Transverse colon (tissue), 4 donors: ENCODE results near the gene DIP2B. TPM values are rescaled to one million over a fixed set of nuclear protein-coding genes. Genes with fewer than 3 reads are reported as not detected.

ENCODE experiments used
- DNase-seq: peaks from one replicate; pipeline ENCODE4 v3.0.0-alpha.2; 2019
- H3K27ac ChIP-seq, 4 donors: fragments of 200-600 bp; sonication (generic); 2 replicates each; pipeline ENCODE4 v1.5.1; 2016 to 2018; ENCODE audit warnings: inconsistent platforms in 4 of 4
- H3K27me3 ChIP-seq: fragments of 200-600 bp; sonication (generic); 2 replicates; pipeline ENCODE4 v1.5.1; 2017; ENCODE audit warnings: inconsistent platforms
- H3K36me3 ChIP-seq, 4 donors: fragments of 200-600 bp; sonication (generic); 2 replicates each; pipeline ENCODE4 v1.5.1; 2017 to 2019; ENCODE audit warnings: inconsistent platforms in 4 of 4
- H3K4me1 ChIP-seq, 4 donors: fragments of 200-600 bp; sonication (generic); 2 replicates each; pipeline ENCODE4 v1.5.1; 2017 to 2020; ENCODE audit warnings: inconsistent platforms in 4 of 4
- H3K4me3 ChIP-seq, 4 donors: fragments of 200-600 bp; sonication (generic); 1 replicate in 1 of 4; 2 replicates in 3 of 4; pipeline versions ENCODE4 v1.5.1 to v1.6.1; 2017 to 2019; ENCODE audit warnings: inconsistent platforms in 4 of 4
- H3K9me3 ChIP-seq, 2 donors: fragments of 200-600 bp; sonication (generic); 2 replicates each; pipeline ENCODE4 v1.5.1; 2017 to 2019; ENCODE audit warnings: inconsistent platforms in 2 of 2
- EP300 ChIP-seq: sonication (generic); formaldehyde crosslinking; IDR thresholded peaks from one replicate; pipeline ENCODE4 v1.6.1; 2017; ENCODE audit warnings: antibody characterized with exemption, low read depth
- POLR2A ChIP-seq: fragments of 450-650 bp; IDR thresholded peaks from one replicate; pipeline ENCODE4 v1.6.1; 2016; ENCODE audit warnings: antibody characterized with exemption, mild to moderate bottlenecking, moderate library complexity
- POLR2AphosphoS5 ChIP-seq, 3 donors: sonication (generic); formaldehyde crosslinking; IDR thresholded peaks; one replicate each; pipeline ENCODE4 v1.6.1; 2016; ENCODE audit warnings: antibody characterized with exemption in 3 of 3
- WGBS, 2 donors: methylation state at CpG; one replicate each; pipeline ENCODE4 v1.1.5; 2018; ENCODE audit warnings: low coverage in 1 of 2; 5-methylcytosine and 5-hydroxymethylcytosine counted together
- in situ Hi-C, 4 donors: fragments of 200-750 bp; cut with MboI; loops; one replicate each; pipeline versions ENCODE4 v1.15.0 to v1.15.1; 2017; ENCODE audit warnings: low sequenced_read_pairs in 3 of 4, low pct_ligation_motif_present in 1 of 4, low pct_unique_long_range_greater_than_20kb in 1 of 4
- intact Hi-C: fragments of 100-400 bp; cut with DNase I; formaldehyde crosslinking; loops from one replicate; pipeline ENCODE4 v1.15.1; 2023; ENCODE audit warnings: low total_unique reads
- total RNA-seq, 4 donors: library from RNA; depleted of rRNA; stranded (reverse); fragments of >200 nt; gene quantifications; one replicate each; pipeline ENCODE4 v1.1.0, GENCODE V29; 2016
- TF ChIP-seq, protein P1 (sequence below), 5 experiments: fragments of 200-600 bp in 3 of 5; fragments of 450-650 bp in 2 of 5; sonication (generic) in 3 of 5; IDR thresholded peaks; 1 replicate in 2 of 5; 2 replicates in 3 of 5; pipeline ENCODE4 v1.5.1; 2016 to 2017; ENCODE audit warnings: antibody characterized with exemption in 5 of 5, inconsistent platforms in 3 of 5, mild to moderate bottlenecking in 2 of 5, moderate library complexity in 1 of 5

Gene DIP2B
- total RNA-seq, 4 donors from 2014 or later = 40.0 to 129 (median 57.9) TPM

DNA sequence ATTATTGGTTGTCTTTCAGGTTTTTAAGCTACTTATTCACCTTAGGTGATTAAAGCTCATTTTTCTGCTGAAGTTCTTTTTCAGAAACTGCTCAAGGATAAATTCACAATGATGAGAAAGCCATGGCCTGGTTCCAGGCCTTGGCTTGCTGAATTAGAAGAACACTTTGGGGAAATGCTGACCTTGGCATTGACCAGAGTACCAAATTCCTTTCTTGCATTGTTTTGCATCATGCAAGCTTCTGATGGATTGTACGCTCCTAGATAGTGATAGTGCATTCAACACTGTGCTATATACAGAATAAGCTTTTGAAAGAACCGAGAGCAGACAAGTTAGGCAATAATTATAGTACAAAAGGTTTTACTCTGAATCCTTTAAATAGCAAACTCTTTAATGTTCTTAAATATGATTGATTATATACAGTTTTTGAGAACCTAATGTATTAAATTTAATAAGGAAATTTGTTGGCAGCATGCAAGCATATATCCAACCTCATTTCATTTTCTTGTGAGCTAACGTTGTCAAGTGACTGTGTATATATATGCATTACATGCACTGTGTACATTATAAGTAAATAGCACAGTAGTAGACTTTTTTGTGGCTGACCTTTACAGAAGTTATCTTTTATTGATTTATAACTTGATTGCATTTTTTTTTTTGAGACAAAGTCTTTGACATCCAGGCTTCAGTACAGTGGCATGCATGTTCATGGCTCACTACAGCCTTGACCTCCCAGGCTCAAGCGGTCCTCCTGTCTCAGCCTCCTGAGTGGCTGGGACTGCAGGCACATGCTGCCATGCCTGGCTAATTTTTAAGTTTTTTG lies 99.2 kb downstream of the DIP2B start:
- DNase-seq = no peak
- TF ChIP-seq, protein P1, sequence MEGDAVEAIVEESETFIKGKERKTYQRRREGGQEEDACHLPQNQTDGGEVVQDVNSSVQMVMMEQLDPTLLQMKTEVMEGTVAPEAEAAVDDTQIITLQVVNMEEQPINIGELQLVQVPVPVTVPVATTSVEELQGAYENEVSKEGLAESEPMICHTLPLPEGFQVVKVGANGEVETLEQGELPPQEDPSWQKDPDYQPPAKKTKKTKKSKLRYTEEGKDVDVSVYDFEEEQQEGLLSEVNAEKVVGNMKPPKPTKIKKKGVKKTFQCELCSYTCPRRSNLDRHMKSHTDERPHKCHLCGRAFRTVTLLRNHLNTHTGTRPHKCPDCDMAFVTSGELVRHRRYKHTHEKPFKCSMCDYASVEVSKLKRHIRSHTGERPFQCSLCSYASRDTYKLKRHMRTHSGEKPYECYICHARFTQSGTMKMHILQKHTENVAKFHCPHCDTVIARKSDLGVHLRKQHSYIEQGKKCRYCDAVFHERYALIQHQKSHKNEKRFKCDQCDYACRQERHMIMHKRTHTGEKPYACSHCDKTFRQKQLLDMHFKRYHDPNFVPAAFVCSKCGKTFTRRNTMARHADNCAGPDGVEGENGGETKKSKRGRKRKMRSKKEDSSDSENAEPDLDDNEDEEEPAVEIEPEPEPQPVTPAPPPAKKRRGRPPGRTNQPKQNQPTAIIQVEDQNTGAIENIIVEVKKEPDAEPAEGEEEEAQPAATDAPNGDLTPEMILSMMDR (IDR thresholded peaks at IDR 0.05) = no peak
- TF ChIP-seq EP300 (no peak), POLR2A (no peak), POLR2AphosphoS5 (IDR thresholded peaks at IDR 0.05) (no peak)
- Histone ChIP-seq H3K27ac (no peak overlapping the region), H3K36me3 (no peaks in the 10 kb centered on the region), H3K4me3 (no peak overlapping the region), H3K27me3 (no peaks in the 10 kb centered on the region), H3K4me1 (peaks cover 0 to 23% (median 3%) of the 10 kb centered on the region in 4 donors), H3K9me3 (no peaks in the 10 kb centered on the region)
- WGBS, 2 donors = 67 to 74% methylated on average over 4 of the region's 4 CpGs
- intact Hi-C loops (no loop called here), in situ Hi-C loops (no loop called here)

DNA sequence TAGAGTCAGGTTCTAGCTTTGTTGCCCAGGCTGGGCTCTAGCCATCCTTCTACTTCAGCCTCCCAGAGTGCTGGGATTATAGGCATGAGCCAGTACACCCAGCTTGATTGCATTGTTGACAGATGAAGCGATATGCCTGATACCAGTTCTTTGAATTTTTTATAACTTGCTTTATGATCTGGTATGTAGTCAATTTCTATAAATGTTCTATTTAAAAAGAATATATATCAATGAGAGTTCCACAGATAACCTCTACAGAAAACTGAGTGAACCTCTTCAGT lies 99.8 kb downstream of the DIP2B start:
- Histone ChIP-seq H3K27ac (no peak overlapping the region), H3K4me3 (no peak overlapping the region), H3K27me3 (no peaks in the 10 kb centered on the region), H3K36me3 (no peaks in the 10 kb centered on the region), H3K4me1 (peaks cover 0 to 23% (median 3%) of the 10 kb centered on the region in 4 donors), H3K9me3 (no peaks in the 10 kb centered on the region)
- in situ Hi-C loops = no loop called here
- WGBS, 2 donors = 70 to 71% methylated on average over 1 of the region's 1 CpG
- intact Hi-C loops = no loop called here
- TF ChIP-seq, protein P1 (IDR thresholded peaks at IDR 0.05) = no peak
- no peak for TF ChIP-seq POLR2A
- TF ChIP-seq EP300 = no peak
- no peak for TF ChIP-seq POLR2AphosphoS5 (IDR thresholded peaks at IDR 0.05)
- no peak for DNase-seq

- no peak for DNase-seq
- Histone ChIP-seq H3K4me3 (no peak overlapping the region), H3K36me3 (no peaks in the 10 kb centered on the region), H3K9me3 (no peaks in the 10 kb centered on the region), H3K27me3 (no peaks in the 10 kb centered on the region), H3K4me1 (peaks cover 0 to 23% (median 3%) of the 10 kb centered on the region in 4 donors), H3K27ac (no peak overlapping the region)
- TF ChIP-seq POLR2AphosphoS5 (IDR thresholded peaks at IDR 0.05) = no peak
- WGBS, 2 donors = 82 to 95% methylated on average over 4 to 5 of the region's 5 CpGs
- in situ Hi-C loops = no loop called here
- intact Hi-C loops = no loop called here
Observed at GRCh38 chr12:50606675-50607375, 102.0 kb downstream of the DIP2B start.

- intact Hi-C loops (no loop called here), in situ Hi-C loops (no loop called here)
- Histone ChIP-seq H3K4me3 (no peak overlapping the region), H3K27me3 (no peaks in the 10 kb centered on the region), H3K9me3 (no peaks in the 10 kb centered on the region), H3K4me1 (peaks cover 0 to 16% (median 2%) of the 10 kb centered on the region in 4 donors), H3K27ac (no peak overlapping the region), H3K36me3 (no peaks in the 10 kb centered on the region)
- no peak for DNase-seq
- TF ChIP-seq EP300 (no peak), POLR2AphosphoS5 (IDR thresholded peaks at IDR 0.05) (no peak), POLR2A (no peak)
- TF ChIP-seq, protein P1 (IDR thresholded peaks at IDR 0.05) = no peak
- 88 to 100% methylated on average over 2 to 3 of the region's 3 CpGs for WGBS, 2 donors
Observed at GRCh38 chr12:50609292-50609874, 104.6 kb downstream of the DIP2B start.
